VCaP (cell line): Measurements from ENCODE around the gene ADAMTS14.

Experiments used
- H3K27ac ChIP-seq: fragments of 450-650 bp; 2 replicates; pipeline ENCODE4 v1.5.1; 2017
- CTCF ChIP-seq: fragments of 450-650 bp; conservative IDR thresholded peaks from 2 replicates; pipeline ENCODE4 v1.5.1; 2017; ENCODE audit warnings: mild to moderate bottlenecking, moderate library complexity

ADAMTS14 gene

GRCh38 chr10:70791386-70792039, 119.2 kb downstream of the ADAMTS14 start:
- H3K27ac ChIP-seq: no peak overlapping the region
- no peak for TF ChIP-seq CTCF

GRCh38 chr10:70795613-70796012, 123.3 kb downstream of the ADAMTS14 start:
- no peak overlapping the region for H3K27ac ChIP-seq
- TF ChIP-seq CTCF: no peak

GRCh38 chr10:70797840-70798239, 125.5 kb downstream of the ADAMTS14 start:
- no peak overlapping the region for H3K27ac ChIP-seq
- TF ChIP-seq CTCF: no peak

- no peak for TF ChIP-seq CTCF
- H3K27ac ChIP-seq: no peak overlapping the region
Observed at GRCh38 chr10:70799124-70799523, 126.8 kb downstream of the ADAMTS14 start.

- TF ChIP-seq CTCF: no peak
- no peak overlapping the region for H3K27ac ChIP-seq
Observed at GRCh38 chr10:70801854-70802253, 129.5 kb downstream of the ADAMTS14 start.

GRCh38 chr10:70803775-70804420, 131.6 kb downstream of the ADAMTS14 start:
- TF ChIP-seq CTCF: no peak
- H3K27ac ChIP-seq: peak overlapping the region; percentile 37

GRCh38 chr10:70804421-70804808, 132.1 kb downstream of the ADAMTS14 start:
- no peak for TF ChIP-seq CTCF
- H3K27ac ChIP-seq: peak overlapping the region; percentile 37
